ENCODE results near the gene SLC8A1. TPM values are rescaled to one million over a fixed set of nuclear protein-coding genes. Genes with fewer than 3 reads are reported as not detected.

Gene SLC8A1
- total RNA-seq, 1 donor from 2014 or later: 5.6 TPM

- Histone ChIP-seq H3K36me3 (no peaks in the 10 kb centered on the region), H3K9me3 (no peaks in the 10 kb centered on the region), H3K27ac (no peak overlapping the region), H3K4me3 (no peak overlapping the region), H3K27me3 (no peaks in the 10 kb centered on the region), H3K4me1 (peaks cover 0 to 6% of the 10 kb centered on the region in 2 donors)
- no peak for DNase-seq (ENCODE audit: low spot score in 2 of 2)
- intact Hi-C loops (cut with DNase I): no loop called here
- TF ChIP-seq CTCF (IDR thresholded peaks at IDR 0.05): no peak
Observed at GRCh38 chr2:40098786-40099470, 353.0 kb downstream of the SLC8A1 start.

- no peaks in the 10 kb centered on the region for H3K9me3 ChIP-seq
- H3K36me3 ChIP-seq: no peaks in the 10 kb centered on the region
Observed at GRCh38 chr2:40097691-40098385, 354.1 kb downstream of the SLC8A1 start.

GRCh38 chr2:40096360-40096759, 355.5 kb downstream of the SLC8A1 start:
- Histone ChIP-seq H3K36me3 (no peaks in the 10 kb centered on the region), H3K27ac (no peak overlapping the region), H3K9me3 (no peaks in the 10 kb centered on the region), H3K4me3 (no peak overlapping the region), H3K27me3 (no peaks in the 10 kb centered on the region), H3K4me1 (peaks cover 0 to 6% of the 10 kb centered on the region in 2 donors)
- intact Hi-C loops (cut with DNase I): no loop called here
- DNase-seq (ENCODE audit: low spot score in 2 of 2): no peak
- TF ChIP-seq CTCF (IDR thresholded peaks at IDR 0.05): no peak

More at GRCh38 chr2:40097691-40098385, 354.1 kb downstream of the SLC8A1 start:
- no peak for TF ChIP-seq CTCF (IDR thresholded peaks at IDR 0.05)
- intact Hi-C loops (cut with DNase I): no loop called here
- no peak for DNase-seq (ENCODE audit: low spot score in 2 of 2)
- Histone ChIP-seq H3K27ac (no peak overlapping the region), H3K4me1 (peaks cover 0 to 7% of the 10 kb centered on the region in 2 donors), H3K4me3 (no peak overlapping the region), H3K27me3 (no peaks in the 10 kb centered on the region)

- no peak overlapping the region for H3K4me3 ChIP-seq
- intact Hi-C loops (cut with DNase I): no loop called here
- TF ChIP-seq CTCF (IDR thresholded peaks at IDR 0.05): no peak
Observed at GRCh38 chr2:40095000-40095399, 356.9 kb downstream of the SLC8A1 start.

GRCh38 chr2:40094451-40094850, 357.4 kb downstream of the SLC8A1 start:
- TF ChIP-seq CTCF (IDR thresholded peaks at IDR 0.05): no peak
- Histone ChIP-seq H3K36me3 (no peaks in the 10 kb centered on the region), H3K9me3 (no peaks in the 10 kb centered on the region), H3K27ac (no peak overlapping the region), H3K27me3 (no peaks in the 10 kb centered on the region), H3K4me1 (peaks cover 0 to 6% of the 10 kb centered on the region in 2 donors), H3K4me3 (no peak overlapping the region)
- intact Hi-C loops (cut with DNase I): no loop called here
- DNase-seq (ENCODE audit: low spot score in 2 of 2): no peak

More at GRCh38 chr2:40095000-40095399, 356.9 kb downstream of the SLC8A1 start:
- Histone ChIP-seq H3K36me3 (no peaks in the 10 kb centered on the region), H3K4me1 (peaks cover 0 to 6% of the 10 kb centered on the region in 2 donors), H3K27me3 (no peaks in the 10 kb centered on the region), H3K9me3 (no peaks in the 10 kb centered on the region), H3K27ac (no peak overlapping the region)
- no peak for DNase-seq (ENCODE audit: low spot score in 2 of 2)
